IPS DF 4.7 (cell line): ENCODE data around the gene GDF10.

Source experiments
- DNase-seq: peaks from one replicate; pipeline ENCODE4 v3.0.0-alpha.2; 2013; ENCODE audit warnings: low spot score; ENCODE audit errors: extremely low read depth

The GDF10 gene

DNA sequence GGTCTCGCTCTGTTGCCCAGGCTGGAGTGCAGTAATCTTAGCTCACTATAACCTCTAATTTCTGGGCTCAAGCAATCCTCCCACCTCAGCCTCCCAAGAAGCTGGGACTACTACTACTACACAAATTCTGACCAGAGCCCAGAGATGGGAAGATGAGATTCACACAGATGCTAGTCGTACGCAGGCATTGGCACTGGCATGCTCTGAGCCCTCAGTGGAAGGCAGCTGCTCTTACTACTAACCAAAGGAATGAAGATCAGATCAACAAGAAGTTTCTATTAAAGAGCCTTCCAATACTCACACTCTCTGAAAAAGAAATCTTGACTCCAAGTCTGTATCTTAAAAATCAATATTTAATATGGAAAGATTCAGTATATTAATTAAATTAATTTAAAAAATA is 32.9 kb downstream of the GDF10 start:
- DNase-seq = no peak

DNA sequence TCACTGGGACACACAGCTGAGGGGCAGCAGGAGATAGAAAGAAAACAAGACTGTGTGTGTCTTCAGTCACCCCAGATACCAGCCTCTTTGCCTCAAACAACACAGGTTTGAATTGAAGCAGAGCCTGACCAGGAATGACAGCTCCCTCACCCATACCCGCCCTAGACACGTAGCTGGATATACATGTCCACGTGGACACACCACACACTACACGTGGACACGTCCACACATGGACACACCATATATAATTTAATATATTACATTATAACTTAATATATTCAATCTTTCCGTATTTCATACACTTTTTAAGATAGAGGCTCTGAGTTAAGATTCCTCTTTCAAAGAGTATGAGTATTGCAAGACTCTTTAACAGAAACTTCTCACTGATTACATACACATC is 33.5 kb downstream of the GDF10 start:
- DNase-seq = no peak

DNA sequence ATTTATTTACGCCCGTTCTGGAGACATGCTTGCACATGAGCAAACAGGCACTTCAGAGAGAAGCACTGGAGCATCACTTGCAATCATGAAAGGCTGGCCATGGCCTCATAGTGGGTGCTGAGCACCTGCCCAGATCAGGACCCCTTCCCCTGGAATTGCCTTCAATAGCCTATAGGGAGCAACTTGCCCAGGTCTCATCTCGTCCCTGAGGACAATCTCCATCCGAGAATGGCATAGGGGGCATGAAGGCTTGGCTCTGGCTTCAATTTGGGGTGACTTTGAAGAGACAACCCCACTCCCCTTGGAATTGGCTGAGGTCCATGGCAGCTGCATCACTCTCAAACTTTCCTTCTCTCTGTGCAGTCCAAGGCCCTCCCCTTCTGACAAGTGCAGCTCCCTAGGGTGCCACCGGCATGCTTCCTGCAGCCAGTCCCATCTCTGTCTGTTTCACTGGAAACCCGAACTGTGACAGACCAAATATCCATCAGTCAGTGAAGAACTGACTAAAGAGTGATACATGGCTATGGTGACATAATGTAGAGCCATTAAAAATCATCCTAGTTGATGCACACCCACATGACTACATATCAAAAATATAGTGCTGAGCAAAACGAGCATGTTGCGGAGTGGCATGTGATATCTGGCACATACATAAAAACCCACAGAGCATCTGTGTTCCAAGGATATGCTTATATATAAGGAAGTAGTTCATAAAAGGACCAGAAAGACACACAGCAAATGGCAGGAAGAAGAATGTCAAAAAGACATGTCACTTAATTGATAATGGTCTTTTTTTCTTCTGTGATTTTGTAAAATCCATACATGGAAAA is 34.7 kb downstream of the GDF10 start:
- no peak for DNase-seq

DNA sequence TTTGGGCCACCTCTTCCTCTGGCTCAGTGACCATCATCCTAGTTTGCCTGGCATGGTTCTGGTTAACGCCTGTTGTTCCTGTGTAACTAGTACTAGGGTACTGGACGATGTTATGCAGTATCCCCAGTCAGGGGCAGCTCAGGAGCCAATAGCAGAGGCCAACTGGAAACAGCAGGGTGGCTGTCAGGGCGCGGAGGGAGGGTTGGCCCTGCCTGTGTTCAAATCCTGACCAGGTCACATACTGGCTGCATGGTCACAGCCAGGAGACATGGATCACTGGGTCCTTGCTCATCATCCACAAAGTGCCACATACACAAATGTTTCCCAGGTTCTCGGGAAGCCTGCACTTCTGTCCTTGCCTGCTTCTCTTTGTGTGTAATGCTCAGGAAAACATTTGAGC is 35.9 kb downstream of the GDF10 start:
- DNase-seq = no peak

DNA sequence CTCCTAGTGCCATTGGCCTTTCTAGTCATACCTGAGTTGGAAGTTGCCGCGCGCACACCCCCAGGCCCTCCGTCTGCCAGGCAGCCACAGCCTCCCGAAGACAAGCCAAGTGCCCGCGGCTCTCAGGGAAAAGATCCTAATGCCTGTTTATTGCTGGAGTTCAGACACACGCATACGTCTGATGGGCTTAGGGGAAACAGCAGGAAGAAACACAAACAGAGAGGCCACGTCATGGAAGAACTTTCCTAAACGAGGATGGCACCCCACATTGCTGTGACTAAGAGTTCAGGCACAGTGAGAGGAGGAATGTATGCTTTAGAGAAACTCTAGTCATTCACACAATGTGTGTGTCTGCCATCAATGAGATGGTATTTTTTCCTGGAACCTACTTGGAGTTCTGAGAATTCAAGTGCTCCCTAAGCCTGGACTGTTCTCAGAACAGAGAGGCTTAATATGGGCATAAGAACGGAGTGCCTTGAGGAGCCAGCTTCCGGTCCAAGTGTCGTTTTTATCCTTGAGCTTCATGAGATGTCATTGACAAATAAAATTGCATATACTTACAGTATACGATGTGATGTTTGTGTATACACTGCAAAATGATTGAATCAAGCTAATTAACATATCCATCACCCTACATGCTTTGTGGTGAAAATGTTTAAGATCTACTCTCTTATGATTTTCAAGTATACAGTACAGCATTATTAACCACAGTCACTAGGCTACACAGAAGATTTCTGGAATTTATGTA is 36.6 kb downstream of the GDF10 start:
- no peak for DNase-seq

DNA sequence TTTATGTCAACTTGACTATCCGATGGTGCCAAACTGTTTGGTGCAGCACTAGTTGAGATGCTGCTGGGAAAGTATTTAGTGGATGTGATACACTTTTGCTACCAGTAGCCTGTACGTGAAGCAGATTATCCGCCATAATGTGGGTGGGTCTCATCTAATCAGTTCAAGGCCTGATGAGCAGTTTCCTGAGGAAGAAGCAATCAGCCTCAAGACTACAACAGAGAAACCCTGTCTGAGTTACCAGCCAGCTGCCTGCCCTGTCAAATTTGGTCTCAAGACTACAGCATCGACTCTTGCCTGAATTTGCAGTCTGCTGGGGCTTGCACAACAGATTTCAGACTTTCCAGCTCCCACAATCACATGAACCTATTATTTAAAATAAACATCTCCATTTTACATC is 37.3 kb downstream of the GDF10 start:
- no peak for DNase-seq

DNA sequence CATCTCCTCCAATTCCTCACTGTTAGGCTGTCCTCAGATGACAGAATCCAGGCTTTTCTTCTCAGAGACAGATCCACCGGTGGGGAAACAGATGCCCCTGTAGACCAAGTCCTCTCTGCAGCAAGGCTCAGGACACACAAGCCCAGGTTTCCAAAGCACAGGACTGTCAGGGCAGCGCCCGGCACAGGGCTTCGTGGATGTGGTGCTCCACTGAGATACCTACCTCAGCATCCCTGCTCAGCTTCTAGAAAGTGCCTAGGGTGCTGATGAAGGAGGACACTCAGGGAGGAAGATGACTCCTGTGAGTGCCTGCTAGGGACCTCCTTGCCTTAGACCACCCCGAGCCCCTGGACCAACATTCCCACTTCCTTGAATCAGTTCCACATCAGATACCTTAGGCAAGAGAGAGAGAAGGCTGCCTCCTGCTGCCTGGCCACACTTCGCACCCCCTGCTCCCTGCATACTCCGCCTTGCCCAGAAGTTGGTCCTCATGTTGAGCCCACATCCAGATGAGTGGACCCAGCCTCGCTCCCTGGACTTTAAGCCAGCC is 39.3 kb downstream of the GDF10 start:
- no peak for DNase-seq

DNA sequence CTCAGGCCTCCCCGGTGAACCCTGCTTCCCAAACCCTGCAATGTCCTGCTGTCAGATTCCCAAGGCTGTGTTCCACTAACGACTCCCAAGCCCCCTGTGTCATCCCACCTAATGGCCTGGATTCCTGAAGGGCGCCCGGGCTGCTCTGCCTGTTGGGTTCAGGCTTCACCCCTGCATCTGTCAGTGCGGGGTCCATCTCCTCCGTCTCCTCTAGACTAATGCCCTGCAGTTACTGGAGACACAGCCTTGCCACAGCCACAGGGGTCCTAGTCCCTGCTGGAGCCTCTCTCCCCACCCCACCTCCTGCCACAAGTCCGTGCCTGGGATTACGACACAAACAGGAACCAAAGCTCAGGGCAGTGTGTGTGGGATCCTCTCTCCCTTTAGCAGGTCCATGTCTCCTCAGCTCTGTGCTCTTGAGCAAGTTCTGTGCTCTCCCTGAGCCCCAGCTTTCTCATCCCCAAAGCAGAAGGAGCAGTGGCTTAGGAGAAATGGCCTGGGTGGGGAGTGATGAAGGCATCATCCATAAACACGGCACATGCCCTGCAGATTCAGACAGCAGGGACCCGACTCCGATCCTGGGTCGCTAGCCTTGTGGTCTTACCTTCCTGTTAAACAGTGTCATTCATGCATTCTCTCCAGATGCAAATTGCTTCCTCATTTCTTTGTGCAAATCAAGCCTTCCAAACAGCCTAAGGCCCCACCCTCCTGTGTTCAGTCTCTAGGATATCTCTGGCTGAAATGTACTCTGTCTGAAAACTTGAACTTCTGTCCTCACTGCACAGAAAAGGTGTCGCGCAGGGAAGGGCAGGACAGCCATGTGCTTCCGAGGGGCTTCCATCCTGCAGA is 40.0 kb downstream of the GDF10 start:
- no peak for DNase-seq

DNA sequence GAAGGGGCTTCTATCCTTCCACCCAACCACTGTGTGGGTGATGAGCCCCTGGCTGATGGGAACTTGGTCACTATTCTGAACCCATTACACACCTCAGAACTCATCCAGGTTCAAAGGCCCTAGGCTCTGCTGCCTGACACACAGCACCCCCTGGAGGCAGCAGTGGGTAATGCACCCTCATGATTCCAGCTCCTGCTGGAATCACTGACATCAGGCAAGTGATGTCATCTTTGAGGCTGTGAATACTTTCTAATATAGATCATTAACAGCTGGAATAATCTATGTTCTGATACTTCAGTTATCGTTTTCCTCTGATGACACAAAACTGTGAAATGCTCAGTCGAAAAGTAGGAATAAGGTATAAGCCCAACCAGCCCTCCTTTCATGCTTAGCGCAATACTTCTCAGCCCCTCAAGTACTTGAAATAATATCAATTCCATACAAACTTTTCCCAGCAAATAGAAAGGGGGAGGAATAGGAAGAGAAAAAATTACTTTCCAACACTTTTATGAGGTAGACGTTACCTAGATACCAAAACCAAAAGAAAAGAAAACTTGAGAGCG is 40.7 kb downstream of the GDF10 start:
- no peak for DNase-seq

DNA sequence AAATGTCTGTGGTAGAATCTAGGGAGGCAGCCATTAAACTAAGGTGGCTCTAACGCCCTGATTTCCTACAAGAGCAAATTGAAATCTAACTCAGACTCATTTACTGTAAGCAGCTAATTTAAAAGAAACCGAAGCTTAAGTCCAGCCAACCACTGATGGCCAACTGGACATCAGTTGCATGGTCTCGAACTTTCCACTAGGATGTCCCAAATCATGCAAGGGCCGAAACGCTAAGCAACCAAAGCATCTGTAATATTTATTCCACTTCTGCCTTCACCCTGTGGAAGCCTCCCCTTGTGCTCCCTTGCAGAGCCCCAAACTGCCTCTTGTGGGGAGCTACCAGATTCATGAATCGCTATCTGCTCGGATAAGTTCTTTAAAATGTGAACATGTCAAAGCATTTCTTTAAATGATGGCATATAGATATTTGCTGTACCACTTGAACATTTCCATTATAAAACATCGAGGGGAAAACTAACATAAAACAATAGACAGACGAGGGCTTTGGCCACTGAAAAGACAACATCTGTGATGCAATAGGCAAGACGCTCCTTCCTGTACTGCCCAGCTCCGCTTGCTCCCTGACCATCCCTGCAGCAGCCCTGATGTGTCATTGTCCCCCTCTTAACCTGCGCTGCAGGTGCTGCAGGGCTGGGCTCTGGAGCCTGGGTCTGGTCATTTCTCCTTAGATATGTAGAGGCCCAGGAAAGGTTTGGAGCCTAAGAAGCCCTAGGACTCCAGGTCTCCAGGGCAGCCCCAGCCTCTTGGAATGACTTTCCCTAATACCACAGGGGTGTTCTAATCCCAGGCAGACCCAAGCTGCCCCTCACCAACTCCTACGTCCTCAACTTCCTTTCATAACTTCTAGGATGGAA is 45.2 kb downstream of the GDF10 start:
- DNase-seq = no peak

DNA sequence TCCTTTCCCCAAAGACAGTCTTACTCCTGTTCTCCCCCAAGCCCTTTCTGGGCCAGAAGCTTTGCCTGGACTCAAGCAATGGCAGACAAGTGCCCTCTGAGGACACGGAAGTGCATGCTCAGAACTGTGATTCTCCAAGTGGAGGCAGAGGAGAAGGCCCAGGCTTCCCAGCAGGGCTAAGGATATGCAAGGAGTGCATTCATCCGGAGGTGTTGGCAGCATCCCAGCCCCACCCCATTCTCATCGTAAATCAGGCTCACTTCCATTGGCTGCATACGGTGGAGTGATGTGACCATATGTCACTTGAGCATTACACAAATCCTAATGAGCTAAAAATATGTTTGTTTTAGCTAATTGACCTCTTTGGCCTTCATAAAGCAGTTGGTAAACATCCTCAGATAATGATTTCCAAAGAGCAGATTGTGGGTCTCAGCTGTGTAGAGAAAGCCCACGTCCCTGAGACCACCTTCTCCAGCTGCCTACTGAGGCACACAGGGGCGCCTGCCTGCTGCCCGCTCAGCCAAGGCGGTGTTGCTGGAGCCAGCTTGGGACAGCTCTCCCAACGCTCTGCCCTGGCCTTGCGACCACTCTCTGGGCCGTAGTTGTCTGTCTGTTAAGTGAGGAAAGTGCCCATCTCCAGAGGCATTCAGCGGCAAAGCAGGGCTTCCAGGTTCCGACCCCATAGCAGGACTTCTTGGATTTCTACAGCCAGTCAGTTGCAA is 46.7 kb downstream of the GDF10 start:
- no peak for DNase-seq

DNA sequence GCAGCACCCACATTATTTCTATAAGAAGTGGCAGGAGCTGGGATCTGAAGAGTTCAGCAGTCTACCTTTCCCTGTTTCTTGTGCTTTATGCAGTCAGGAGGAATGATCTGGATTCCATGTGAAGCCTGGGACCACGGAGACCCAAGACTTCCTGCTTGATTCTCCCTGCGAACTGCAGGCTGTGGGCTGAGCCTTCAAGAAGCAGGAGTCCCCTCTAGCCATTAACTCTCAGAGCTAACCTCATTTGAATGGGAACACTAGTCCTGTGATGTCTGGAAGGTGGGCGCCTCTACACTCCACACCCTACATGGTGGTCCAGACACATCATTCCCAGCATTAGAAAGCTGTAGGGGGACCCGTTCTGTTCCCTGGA is 47.3 kb downstream of the GDF10 start:
- DNase-seq = no peak

DNA sequence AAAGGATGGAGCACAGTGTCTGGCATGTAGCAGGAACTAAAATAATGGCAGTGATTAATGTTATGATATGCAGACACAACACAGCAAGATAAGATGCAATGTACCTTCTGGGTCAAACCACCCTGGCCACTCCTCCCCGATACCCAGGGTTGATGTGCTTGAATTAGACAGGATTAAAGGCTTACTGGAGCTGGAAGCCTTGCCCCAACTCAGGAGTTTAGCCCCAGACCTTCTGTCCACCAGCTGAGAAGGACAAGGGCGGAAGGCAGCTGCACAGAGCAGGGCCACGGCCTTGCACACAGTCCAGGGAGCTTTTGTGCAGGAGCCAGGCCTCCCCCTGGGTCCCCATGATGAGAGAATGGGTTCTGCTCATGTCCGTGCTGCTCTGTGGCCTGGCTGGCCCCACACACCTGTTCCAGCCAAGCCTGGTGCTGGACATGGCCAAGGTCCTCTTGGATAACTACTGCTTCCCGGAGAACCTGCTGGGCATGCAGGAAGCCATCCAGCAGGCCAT is 48.2 kb downstream of the GDF10 start, which contains the start of gene RBP3:
Gene RBP3 (plus strand): TSS at position 226 of the 514 bp plus-strand sequence. CDS start 122 bp downstream, at position 348.
- DNase-seq = no peak

DNA sequence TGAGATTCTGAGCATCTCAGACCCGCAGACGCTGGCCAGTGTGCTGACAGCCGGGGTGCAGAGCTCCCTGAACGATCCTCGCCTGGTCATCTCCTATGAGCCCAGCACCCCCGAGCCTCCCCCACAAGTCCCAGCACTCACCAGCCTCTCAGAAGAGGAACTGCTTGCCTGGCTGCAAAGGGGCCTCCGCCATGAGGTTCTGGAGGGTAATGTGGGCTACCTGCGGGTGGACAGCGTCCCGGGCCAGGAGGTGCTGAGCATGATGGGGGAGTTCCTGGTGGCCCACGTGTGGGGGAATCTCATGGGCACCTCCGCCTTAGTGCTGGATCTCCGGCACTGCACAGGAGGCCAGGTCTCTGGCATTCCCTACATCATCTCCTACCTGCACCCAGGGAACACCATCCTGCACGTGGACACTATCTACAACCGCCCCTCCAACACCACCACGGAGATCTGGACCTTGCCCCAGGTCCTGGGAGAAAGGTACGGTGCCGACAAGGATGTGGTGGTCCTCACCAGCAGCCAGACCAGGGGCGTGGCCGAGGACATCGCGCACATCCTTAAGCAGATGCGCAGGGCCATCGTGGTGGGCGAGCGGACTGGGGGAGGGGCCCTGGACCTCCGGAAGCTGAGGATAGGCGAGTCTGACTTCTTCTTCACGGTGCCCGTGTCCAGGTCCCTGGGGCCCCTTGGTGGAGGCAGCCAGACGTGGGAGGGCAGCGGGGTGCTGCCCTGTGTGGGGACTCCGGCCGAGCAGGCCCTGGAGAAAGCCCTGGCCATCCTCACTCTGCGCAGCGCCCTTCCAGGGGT is 48.9 kb downstream of the GDF10 start:
- DNase-seq = no peak

DNA sequence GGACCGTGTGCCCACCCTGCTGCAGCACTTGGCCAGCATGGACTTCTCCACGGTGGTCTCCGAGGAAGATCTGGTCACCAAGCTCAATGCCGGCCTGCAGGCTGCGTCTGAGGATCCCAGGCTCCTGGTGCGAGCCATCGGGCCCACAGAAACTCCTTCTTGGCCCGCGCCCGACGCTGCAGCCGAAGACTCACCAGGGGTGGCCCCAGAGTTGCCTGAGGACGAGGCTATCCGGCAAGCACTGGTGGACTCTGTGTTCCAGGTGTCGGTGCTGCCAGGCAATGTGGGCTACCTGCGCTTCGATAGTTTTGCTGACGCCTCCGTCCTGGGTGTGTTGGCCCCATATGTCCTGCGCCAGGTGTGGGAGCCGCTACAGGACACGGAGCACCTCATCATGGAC is 49.5 kb downstream of the GDF10 start:
- DNase-seq = no peak

DNA sequence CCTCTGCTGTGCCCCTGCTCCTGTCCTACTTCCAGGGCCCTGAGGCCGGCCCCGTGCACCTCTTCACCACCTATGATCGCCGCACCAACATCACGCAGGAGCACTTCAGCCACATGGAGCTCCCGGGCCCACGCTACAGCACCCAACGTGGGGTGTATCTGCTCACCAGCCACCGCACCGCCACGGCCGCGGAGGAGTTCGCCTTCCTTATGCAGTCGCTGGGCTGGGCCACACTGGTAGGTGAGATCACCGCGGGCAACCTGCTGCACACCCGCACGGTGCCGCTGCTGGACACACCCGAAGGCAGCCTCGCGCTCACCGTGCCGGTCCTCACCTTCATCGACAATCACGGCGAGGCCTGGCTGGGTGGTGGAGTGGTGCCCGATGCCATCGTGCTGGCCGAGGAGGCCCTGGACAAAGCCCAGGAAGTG is 50.0 kb downstream of the GDF10 start:
- DNase-seq = no peak

DNA sequence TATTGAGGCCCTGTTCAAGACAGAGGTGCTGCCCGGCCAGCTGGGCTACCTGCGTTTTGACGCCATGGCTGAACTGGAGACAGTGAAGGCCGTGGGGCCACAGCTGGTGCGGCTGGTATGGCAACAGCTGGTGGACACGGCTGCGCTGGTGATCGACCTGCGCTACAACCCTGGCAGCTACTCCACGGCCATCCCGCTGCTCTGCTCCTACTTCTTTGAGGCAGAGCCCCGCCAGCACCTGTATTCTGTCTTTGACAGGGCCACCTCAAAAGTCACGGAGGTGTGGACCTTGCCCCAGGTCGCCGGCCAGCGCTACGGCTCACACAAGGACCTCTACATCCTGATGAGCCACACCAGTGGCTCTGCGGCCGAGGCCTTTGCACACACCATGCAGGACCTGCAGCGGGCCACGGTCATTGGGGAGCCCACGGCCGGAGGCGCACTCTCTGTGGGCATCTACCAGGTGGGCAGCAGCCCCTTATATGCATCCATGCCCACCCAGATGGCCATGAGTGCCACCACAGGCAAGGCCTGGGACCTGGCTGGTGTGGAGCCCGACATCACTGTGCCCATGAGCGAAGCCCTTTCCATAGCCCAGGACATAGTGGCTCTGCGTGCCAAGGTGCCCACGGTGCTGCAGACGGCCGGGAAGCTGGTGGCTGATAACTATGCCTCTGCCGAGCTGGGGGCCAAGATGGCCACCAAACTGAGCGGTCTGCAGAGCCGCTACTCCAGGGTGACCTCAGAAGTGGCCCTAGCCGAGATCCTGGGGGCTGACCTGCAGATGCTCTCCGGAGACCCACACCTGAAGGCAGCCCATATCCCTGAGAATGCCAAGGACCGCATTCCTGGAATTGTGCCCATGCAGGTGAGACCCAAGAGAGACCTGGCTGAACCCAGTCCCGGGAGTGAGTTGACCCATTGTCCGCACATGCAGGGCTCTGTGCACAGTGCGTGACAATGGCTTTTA is 51.0 kb downstream of the GDF10 start:
- no peak for DNase-seq
